ENCODE measurements around the gene ORC2. TPM values are rescaled to one million over a fixed set of nuclear protein-coding genes. Genes with fewer than 3 reads are reported as not detected.
A peak's percentile ranks its signal among the peaks of the same experiment; 100 is the strongest.

ORC2 gene
- total RNA-seq, 1 donor from 2014 or later = 36.8 TPM

GRCh38 chr2:200873560-200873959 is 89.9 kb downstream of the ORC2 start:
- Mint-ChIP-seq H3K4me1 (no peaks in the 10 kb centered on the region), H3K27ac (no peak overlapping the region), H3K36me3 (ENCODE audit: low read depth) (peaks cover 61% of the 10 kb centered on the region), H3K9me3 (no peaks in the 10 kb centered on the region), H3K4me3 (no peak overlapping the region), H3K27me3 (no peaks in the 10 kb centered on the region)
- TF ChIP-seq CTCF (IDR thresholded peaks at IDR 0.05) = no peak
- intact Hi-C loops (cut with micrococcal nuclease) = no loop called here
- POLR2A ChIA-PET = no interaction called here
- ATAC-seq (ENCODE audit: low read depth) = no peak
- no peak for DNase-seq
- CTCF ChIA-PET = no interaction called here

DNA sequence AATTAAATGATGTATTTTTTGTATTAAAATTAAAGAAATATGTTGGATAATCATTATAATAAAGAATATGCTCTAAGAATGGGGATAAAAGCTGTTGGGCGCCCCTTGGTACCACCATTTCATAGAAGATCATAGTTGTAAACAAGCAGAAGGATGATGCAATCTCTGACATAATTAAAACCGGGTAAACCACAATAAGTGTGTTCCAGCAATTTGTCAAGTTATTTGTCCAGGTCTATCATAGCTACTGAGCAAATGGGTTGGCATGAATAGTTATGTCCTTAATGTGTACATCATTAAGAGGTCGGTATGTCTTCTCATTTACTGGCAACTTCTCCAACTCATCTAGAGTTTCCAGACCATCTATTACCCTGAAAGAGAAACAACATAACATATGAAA is 92.3 kb downstream of the ORC2 start:
- H3K27me3 Mint-ChIP-seq = no peaks in the 10 kb centered on the region
- TF ChIP-seq CTCF (IDR thresholded peaks at IDR 0.05) = no peak
- CTCF ChIA-PET = no interaction called here
- DNase-seq (no peak), ATAC-seq (ENCODE audit: low read depth) (no peak)
- no peak overlapping the region for H3K27ac Mint-ChIP-seq
- POLR2A ChIA-PET = no interaction called here
- H3K4me3 Mint-ChIP-seq = no peak overlapping the region
- H3K4me1 Mint-ChIP-seq = peaks cover 5% of the 10 kb centered on the region
- H3K36me3 Mint-ChIP-seq (ENCODE audit: low read depth) = peaks cover 45% of the 10 kb centered on the region
- H3K9me3 Mint-ChIP-seq = no peaks in the 10 kb centered on the region
- intact Hi-C loops (cut with micrococcal nuclease) = no loop called here

DNA sequence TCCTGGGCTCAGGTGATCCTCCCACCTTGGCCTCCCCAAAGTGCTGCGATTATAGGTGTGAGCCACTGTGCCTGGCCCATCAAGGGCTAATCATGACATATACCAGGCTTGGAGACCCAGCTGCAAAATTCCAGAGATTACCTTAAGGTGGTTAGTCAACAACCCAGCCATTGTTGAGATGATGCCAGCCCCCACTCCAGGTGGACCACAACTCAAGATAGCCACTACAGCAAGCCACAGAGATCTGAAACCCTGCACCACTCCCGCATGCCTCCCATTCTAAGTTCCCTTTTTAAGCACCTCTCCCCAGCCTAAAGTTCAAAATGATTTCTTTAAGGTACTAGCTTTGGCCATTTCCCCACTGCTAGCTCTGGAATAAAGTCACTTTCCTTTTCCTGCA is 94.4 kb downstream of the ORC2 start:
- ChIA-PET CTCF (no interaction called here), POLR2A (interaction anchor here (0.7 to 2.0 kb wide), 2 partner anchors 20 to 410 kb away, joined by 6 to 9 read pairs; partner anchors contain the start of genes NIF3L1 and PPIL3)
- H3K27me3 Mint-ChIP-seq = no peaks in the 10 kb centered on the region
- no peak for DNase-seq
- H3K4me1 Mint-ChIP-seq = peaks cover 11% of the 10 kb centered on the region
- TF ChIP-seq CTCF (IDR thresholded peaks at IDR 0.05) = no peak
- no peak overlapping the region for H3K4me3 Mint-ChIP-seq
- H3K9me3 Mint-ChIP-seq = no peaks in the 10 kb centered on the region
- intact Hi-C loops (cut with micrococcal nuclease) = loop anchor here (10.0 kb wide), 1 partner anchor 916 kb away; the partner anchor contains the start of gene ALS2
- H3K27ac Mint-ChIP-seq = peak overlapping the region; percentile 54
- no peak for ATAC-seq (ENCODE audit: low read depth)
- peaks cover 33% of the 10 kb centered on the region for H3K36me3 Mint-ChIP-seq (ENCODE audit: low read depth)

DNA sequence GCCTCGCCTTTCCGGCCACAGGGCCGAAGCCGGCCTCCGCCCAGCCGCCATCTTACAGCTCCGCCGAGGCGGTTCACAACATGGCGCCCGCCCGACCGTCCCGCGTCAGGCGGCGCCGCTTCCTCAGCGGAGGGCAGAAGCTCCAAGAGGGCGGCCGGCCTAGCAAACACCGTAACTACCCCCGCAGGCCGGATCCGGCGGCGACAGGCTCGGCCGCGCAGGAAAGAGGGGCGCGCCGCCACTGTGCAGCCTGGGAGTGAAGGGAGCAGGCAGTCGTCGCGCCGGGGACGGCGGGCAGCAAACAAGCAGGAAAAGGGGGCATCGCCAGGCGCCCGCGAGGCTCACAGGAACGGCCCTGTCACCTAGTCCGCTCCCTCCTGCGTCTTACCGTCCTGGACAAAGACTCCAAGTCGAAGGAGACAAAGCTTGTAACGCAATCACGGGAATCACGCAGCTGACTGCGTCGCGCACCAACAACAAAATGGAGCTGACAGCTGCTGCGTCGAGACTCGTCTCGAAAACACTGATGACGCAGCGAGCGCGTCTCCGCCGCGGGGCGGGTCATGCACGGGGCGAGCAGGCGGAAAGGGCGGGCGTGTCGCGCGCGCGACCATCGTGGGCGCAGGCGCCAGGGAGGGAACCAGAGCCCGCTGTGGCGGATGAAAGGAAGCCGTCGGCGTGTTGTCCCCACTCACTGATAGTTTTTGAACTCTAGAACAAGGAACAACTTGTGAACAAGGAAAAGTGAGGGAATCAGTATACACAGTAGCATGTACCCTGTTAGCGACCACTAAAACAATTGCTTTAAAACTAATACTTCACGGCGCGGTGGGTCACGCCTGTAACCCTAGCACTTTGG is 99.1 kb downstream of the ORC2 start, which contains the start of gene CLK1:
TSS of gene CLK1 (minus strand) at position 483 of the 859 bp plus-strand sequence. CDS start 2,796 bp downstream, outside the sequence.
- ATAC-seq (ENCODE audit: low read depth) = peak; percentile 82
- intact Hi-C loops (cut with micrococcal nuclease) = loop anchor here (1.0 to 10.0 kb wide), 12 partner anchors 25 to 1403 kb away; partner anchors contain the start of genes ALS2, BZW1, C2orf69 and HYCC2
- Mint-ChIP-seq H3K4me3 (peak within 1 kb of the TSS; percentile 100), H3K4me1 (peaks cover 41% of the 10 kb centered on the region), H3K36me3 (ENCODE audit: low read depth) (peaks cover 52% of the 10 kb centered on the region), H3K27ac (peak within 1 kb of the TSS; percentile 100), H3K9me3 (no peaks in the 10 kb centered on the region), H3K27me3 (no peaks in the 10 kb centered on the region)
- DNase-seq = peak; percentile 90
- TF ChIP-seq CTCF (IDR thresholded peaks at IDR 0.05) = no peak
- POLR2A ChIA-PET = interaction anchor here (0.5 to 2.8 kb wide), 53 partner anchors 8 to 1806 kb away, joined by 3 to 117 read pairs (median 5); partner anchors contain the start of genes ALS2, BZW1, CASP8 and CFLAR
- CTCF ChIA-PET = interaction anchor here (0.6 to 1.4 kb wide), 5 partner anchors 23 to 369 kb away, joined by 3 to 6 read pairs (median 3); partner anchors contain the start of genes NIF3L1 and PPIL3

GRCh38 chr2:200863782-200864175 is 99.7 kb downstream of the ORC2 start:
- no peak for TF ChIP-seq CTCF (IDR thresholded peaks at IDR 0.05)
- peak; percentile 28 for DNase-seq
- ChIA-PET POLR2A (interaction anchor here (0.6 to 2.8 kb wide), 49 partner anchors 8 to 1780 kb away, joined by 3 to 117 read pairs (median 6); partner anchors contain the start of genes ALS2, BZW1, CASP8 and CFLAR), CTCF (interaction anchor here (0.6 to 1.4 kb wide), 5 partner anchors 24 to 370 kb away, joined by 3 to 6 read pairs (median 3); partner anchors contain the start of genes NIF3L1 and PPIL3)
- Mint-ChIP-seq H3K4me1 (peaks cover 47% of the 10 kb centered on the region), H3K27ac (peak overlapping the region; percentile 100), H3K4me3 (peak overlapping the region; percentile 100), H3K27me3 (no peaks in the 10 kb centered on the region), H3K9me3 (no peaks in the 10 kb centered on the region), H3K36me3 (ENCODE audit: low read depth) (peaks cover 53% of the 10 kb centered on the region)
- peak; percentile 13 for ATAC-seq (ENCODE audit: low read depth)
- intact Hi-C loops (cut with micrococcal nuclease) = loop anchor here (1.0 to 10.0 kb wide), 12 partner anchors 26 to 1404 kb away; partner anchors contain the start of genes ALS2, BZW1, C2orf69 and HYCC2

Data from activated B cell treated with CpG ODN at 0.5 μM for 24 hours (primary cell).